Keratinocyte (primary cell): ENCODE data around the gene SYNE2. TPM values are rescaled to one million over a fixed set of nuclear protein-coding genes. Genes with fewer than 3 reads are reported as not detected.

ENCODE experiments used
- DNase-seq: peaks from one replicate; pipeline ENCODE4 v3.0.0-alpha.2; 2011; ENCODE audit warnings: low read depth, missing footprints, low spot score
- FAIRE-seq: peaks from 2 replicates; lab custom pipeline; 2011; peaks lifted over from hg19 to GRCh38; lab: Jason Lieb, UNC
- H2AFZ ChIP-seq: 2 replicates; pipeline ENCODE4 v1.6.0; 2012; ENCODE audit warnings: low read length, control low read depth, inconsistent platforms; ENCODE audit not compliant: control insufficient read depth
- H3K27ac ChIP-seq: 2 replicates; pipeline ENCODE4 v1.5.1; 2011; ENCODE audit warnings: low read length; ENCODE audit not compliant: control insufficient read depth, insufficient read depth
- H3K27me3 ChIP-seq: 3 replicates; pipeline ENCODE4 v1.6.0; 2011; ENCODE audit warnings: low read length; ENCODE audit not compliant: control insufficient read depth, insufficient read depth; ENCODE audit errors: extremely low read depth
- H3K36me3 ChIP-seq, 2 experiments: 2 replicates in 1 of 2; 3 replicates in 1 of 2; pipeline ENCODE4 v1.5.1; 2011; ENCODE audit warnings: low read length in 2 of 2, mild to moderate bottlenecking in 1 of 2; ENCODE audit not compliant: control insufficient read depth in 2 of 2, insufficient read depth in 2 of 2; ENCODE audit errors: extremely low read depth in 1 of 2
- H3K4me1 ChIP-seq: 3 replicates; pipeline ENCODE4 v1.5.1; 2011; ENCODE audit warnings: low read length; ENCODE audit not compliant: control insufficient read depth, insufficient read depth; ENCODE audit errors: extremely low read depth
- H3K4me2 ChIP-seq: 3 replicates; pipeline ENCODE4 v1.6.0; 2011; ENCODE audit warnings: low read depth, low read length; ENCODE audit not compliant: control insufficient read depth, insufficient read depth; ENCODE audit errors: extremely low read depth
- H3K4me3 ChIP-seq, 3 experiments: fragments of 200-600 bp in 1 of 3; sonication (generic) in 1 of 3; 2 replicates in 2 of 3; 3 replicates in 1 of 3; pipeline ENCODE4 v1.5.1; 2011 to 2016; ENCODE audit warnings: low read length in 3 of 3, mild to moderate bottlenecking in 3 of 3, control low read depth in 2 of 3, inconsistent platforms in 1 of 3, low read depth in 1 of 3, mixed read lengths in 1 of 3, mixed run types in 1 of 3, moderate library complexity in 1 of 3; ENCODE audit not compliant: control insufficient read depth in 2 of 3, insufficient read depth in 2 of 3; ENCODE audit errors: extremely low read depth in 1 of 3
- H3K79me2 ChIP-seq: 2 replicates; pipeline ENCODE4 v1.6.0; 2012; ENCODE audit warnings: low read length; ENCODE audit not compliant: control insufficient read depth, insufficient read depth
- H3K9ac ChIP-seq: 3 replicates; pipeline ENCODE4 v1.6.0; 2011; ENCODE audit warnings: low read length; ENCODE audit not compliant: control insufficient read depth, insufficient read depth; ENCODE audit errors: extremely low read depth
- H3K9me1 ChIP-seq: 3 replicates; pipeline ENCODE4 v1.6.0; 2011; ENCODE audit warnings: low read length; ENCODE audit not compliant: control insufficient read depth, insufficient read depth; ENCODE audit errors: extremely low read depth
- H3K9me3 ChIP-seq: 2 replicates; pipeline ENCODE4 v1.5.1; 2012; ENCODE audit warnings: low read depth, low read length; ENCODE audit not compliant: control insufficient read depth
- H4K20me1 ChIP-seq: 3 replicates; pipeline ENCODE4 v1.6.0; 2011; ENCODE audit warnings: low read length; ENCODE audit not compliant: control insufficient read depth, insufficient read depth; ENCODE audit errors: extremely low read depth
- CTCF ChIP-seq, 3 experiments: IDR thresholded peaks in 1 of 3; conservative IDR thresholded peaks in 1 of 3; optimal IDR thresholded peaks in 1 of 3; 2 replicates in 2 of 3; 3 replicates in 1 of 3; pipeline versions ENCODE3 to v1.5.1; 2011; ENCODE audit warnings: low read length in 3 of 3, mild to moderate bottlenecking in 3 of 3, moderate library complexity in 2 of 3, control low read depth in 1 of 3, inconsistent platforms in 1 of 3; ENCODE audit not compliant: insufficient read depth in 2 of 3; ENCODE audit errors: extremely low read depth in 1 of 3
- EZH2 ChIP-seq: IDR thresholded peaks from one replicate; pipeline ENCODE4 v1.6.1; 2012; ENCODE audit warnings: inconsistent platforms, mild to moderate bottlenecking, low read length, moderate library complexity
- dilution Hi-C: fragments of 300-500 bp; cut with MboI; formaldehyde crosslinking; loops from one replicate; pipeline ENCODE4 v1.7.0; 2020; ENCODE audit warnings: low sequenced_read_pairs; ENCODE audit not compliant: extremely low pct_ligation_motif_present
- polyA plus RNA-seq, 5 experiments: library from polyadenylated mRNA; depleted of rRNA in 3 of 5; stranded (reverse) in 3 of 5; stranded (forward) in 1 of 5; unstranded in 1 of 5; fragments of >200 nt; gene quantifications; 1 replicate in 1 of 5; 2 replicates in 3 of 5; 3 replicates in 1 of 5; pipeline versions ENCODE4 v1.2.1 to v1.2.3, GENCODE V29; 2011 to 2012; ENCODE audit warnings: missing spikeins in 2 of 5, low read depth in 1 of 5, low replicate concordance in 1 of 5

Gene SYNE2
- polyA plus RNA-seq, 1 donor (not counting 4 experiments of a cell fraction or from before 2014, with no cell fraction given), result 9.9 TPM

GRCh38 chr14:64225151-64225757 lies 372.4 kb downstream of the SYNE2 start:
- Histone ChIP-seq H3K79me2 (no peaks in the 10 kb centered on the region), H4K20me1 (no peaks in the 10 kb centered on the region)

GRCh38 chr14:64227856-64228255 lies 375.1 kb downstream of the SYNE2 start:
- Histone ChIP-seq H3K4me3 (no peak overlapping the region), H3K9ac (no peak overlapping the region), H3K79me2 (no peaks in the 10 kb centered on the region), H2AFZ (no peak overlapping the region), H3K9me3 (no peaks in the 10 kb centered on the region), H3K4me2 (no peak overlapping the region), H3K36me3 (peaks cover 0 to 5% of the 10 kb centered on the region in 2 experiments), H4K20me1 (no peaks in the 10 kb centered on the region), H3K27ac (no peak overlapping the region), H3K4me1 (no peaks in the 10 kb centered on the region), H3K9me1 (no peaks in the 10 kb centered on the region), H3K27me3 (no peaks in the 10 kb centered on the region)
- dilution Hi-C loops, result no loop called here
- no peak for FAIRE-seq
- TF ChIP-seq CTCF (optimal IDR thresholded peaks at IDR 0.05 in 1 of 3, IDR thresholded peaks at IDR 0.05 in 1 of 3, conservative IDR thresholded peaks at IDR 0.05 in 1 of 3; ENCODE audit: extremely low read depth in 1 of 3, insufficient read depth in 2 of 3, low read length in 3 of 3) (no peak), EZH2 (no peak)
- DNase-seq, result no peak

More at GRCh38 chr14:64225151-64225757, 372.4 kb downstream of the SYNE2 start:
- no peak overlapping the region for H3K4me2 ChIP-seq
- H3K9me3 ChIP-seq, result no peaks in the 10 kb centered on the region
- DNase-seq (no peak), FAIRE-seq (no peak)
- no peak for TF ChIP-seq CTCF (optimal IDR thresholded peaks at IDR 0.05 in 1 of 3, IDR thresholded peaks at IDR 0.05 in 1 of 3, conservative IDR thresholded peaks at IDR 0.05 in 1 of 3; ENCODE audit: extremely low read depth in 1 of 3, insufficient read depth in 2 of 3, low read length in 3 of 3)
- TF ChIP-seq EZH2, result no peak
- no peak overlapping the region for H3K4me3 ChIP-seq
- dilution Hi-C loops, result no loop called here
- no peak overlapping the region for H3K9ac ChIP-seq
- H2AFZ ChIP-seq, result no peak overlapping the region
- H3K4me1 ChIP-seq, result no peaks in the 10 kb centered on the region
- H3K27me3 ChIP-seq, result no peaks in the 10 kb centered on the region
- no peaks in the 10 kb centered on the region for H3K9me1 ChIP-seq
- H3K27ac ChIP-seq, result no peak overlapping the region
- H3K36me3 ChIP-seq, result peaks cover 8 to 11% of the 10 kb centered on the region in 2 experiments
